ENCODE results near the gene CBX7. TPM values are rescaled to one million over a fixed set of nuclear protein-coding genes. Genes with fewer than 3 reads are reported as not detected.

CBX7 gene
- total RNA-seq, 4 donors from 2014 or later: 189 to 264 (median 206) TPM

- Histone ChIP-seq H3K27ac (no peak overlapping the region), H3K36me3 (peaks cover 0 to 30% (median 0%) of the 10 kb centered on the region in 3 donors), H3K4me1 (peaks cover 0 to 55% (median 29%) of the 10 kb centered on the region in 4 donors), H3K4me3 (no peak overlapping the region), H3K27me3 (no peaks in the 10 kb centered on the region), H3K9me3 (no peaks in the 10 kb centered on the region)
- TF ChIP-seq EP300 (IDR thresholded peaks at IDR 0.05) (no peak), CTCF (IDR thresholded peaks at IDR 0.05) (no peak), POLR2A (IDR thresholded peaks at IDR 0.05) (no peak)
- 90 to 94% methylated on average over 14 of the region's 14 CpGs for WGBS, 2 donors
- no peak for DNase-seq (ENCODE audit: low spot score in 2 of 2)
Measured at GRCh38 chr22:39142088-39142680, 10.3 kb downstream of the CBX7 start.

- peaks cover 0 to 50% (median 19%) of the 10 kb centered on the region in 4 donors for H3K4me1 ChIP-seq
- peaks cover 0 to 43% (median 0%) of the 10 kb centered on the region in 3 donors for H3K36me3 ChIP-seq
Measured at GRCh38 chr22:39139933-39140332, 12.5 kb downstream of the CBX7 start.

GRCh38 chr22:39138357-39138997 lies 14.0 kb downstream of the CBX7 start:
- Histone ChIP-seq H3K9me3 (no peaks in the 10 kb centered on the region), H3K27me3 (no peaks in the 10 kb centered on the region), H3K36me3 (peaks cover 0 to 58% (median 4%) of the 10 kb centered on the region in 3 donors), H3K27ac (no peak overlapping the region), H3K4me1 (peaks cover 0 to 40% (median 5%) of the 10 kb centered on the region in 4 donors), H3K4me3 (no peak overlapping the region)
- DNase-seq (ENCODE audit: low spot score in 2 of 2): no peak
- 73 to 79% methylated on average over 12 to 14 of the region's 14 CpGs for WGBS, 2 donors
- TF ChIP-seq POLR2A (IDR thresholded peaks at IDR 0.05) (no peak), CTCF (IDR thresholded peaks at IDR 0.05) (no peak), EP300 (IDR thresholded peaks at IDR 0.05) (no peak)

More at GRCh38 chr22:39139933-39140332, 12.5 kb downstream of the CBX7 start:
- Histone ChIP-seq H3K9me3 (no peaks in the 10 kb centered on the region), H3K27ac (no peak overlapping the region), H3K27me3 (no peaks in the 10 kb centered on the region), H3K4me3 (no peak overlapping the region)
- TF ChIP-seq CTCF (IDR thresholded peaks at IDR 0.05) (no peak), EP300 (IDR thresholded peaks at IDR 0.05) (no peak), POLR2A (IDR thresholded peaks at IDR 0.05) (no peak)
- no peak for DNase-seq (ENCODE audit: low spot score in 2 of 2)
- WGBS, 2 donors: 56 to 59% methylated on average over 7 of the region's 7 CpGs

- Histone ChIP-seq H3K4me1 (peaks cover 0 to 46% (median 11%) of the 10 kb centered on the region in 4 donors), H3K36me3 (peaks cover 0 to 78% (median 4%) of the 10 kb centered on the region in 3 donors), H3K9me3 (no peaks in the 10 kb centered on the region), H3K27me3 (no peaks in the 10 kb centered on the region), H3K27ac (no peak overlapping the region), H3K4me3 (no peak overlapping the region)
- no peak for DNase-seq (ENCODE audit: low spot score in 2 of 2)
- 84 to 85% methylated on average over 8 of the region's 8 CpGs for WGBS, 2 donors
- TF ChIP-seq EP300 (IDR thresholded peaks at IDR 0.05) (no peak), CTCF (IDR thresholded peaks at IDR 0.05) (no peak), POLR2A (IDR thresholded peaks at IDR 0.05) (no peak)
Measured at GRCh38 chr22:39136317-39136716, 16.2 kb downstream of the CBX7 start.
